ENCODE measurements around the gene HSDL2. TPM values are rescaled to one million over a fixed set of nuclear protein-coding genes. Genes with fewer than 3 reads are reported as not detected.
A peak's percentile ranks its signal among the peaks of the same experiment; 100 is the strongest.

HSDL2 gene
- total RNA-seq (2022) (24.4 and 27.3 TPM in 2 replicates), Bru-seq, nascent RNA (percentile 65 among the genes with signal in this experiment), BruChase-seq, experiment 1, labeled RNA remaining after a 6-hour chase (percentile 62 among the genes with signal in this experiment), BruChase-seq, experiment 2, labeled RNA remaining after a 2-hour chase (percentile 53 among the genes with signal in this experiment)
- long read RNA-seq, transcript HSDL2-202 (11 exons, 3,350 nt), result major isoform, 31 of 36 reads
- long read RNA-seq, partial matches to known transcripts, result 2 of 36 reads
- long read RNA-seq, other reads (novel, unspliced or antisense), result 3 of 36 reads

- no peak for DNase-seq
- intact Hi-C loops (cut with micrococcal nuclease; ENCODE audit: unreplicated experiment), result no loop called here
- Mint-ChIP-seq H3K27me3 (ENCODE audit: unreplicated experiment) (no peaks in the 10 kb centered on the region), H3K4me1 (ENCODE audit: low read depth, unreplicated experiment) (peaks cover 20% of the 10 kb centered on the region), H3K27ac (ENCODE audit: unreplicated experiment) (peak within 1 kb of the TSS; percentile 89), H3K36me3 (ENCODE audit: insufficient read depth, unreplicated experiment) (peaks cover 30% of the 10 kb centered on the region), H3K9me3 (ENCODE audit: low read depth, unreplicated experiment) (no peaks in the 10 kb centered on the region), H3K4me3 (ENCODE audit: low read depth, unreplicated experiment) (peak within 1 kb of the TSS; percentile 94)
- TSS peak; percentile 43 for BruUV-seq (replicated peaks)
- CTCF ChIA-PET, result interaction anchor here (0.7 to 1.1 kb wide), 3 partner anchors 20 to 1930 kb away, joined by 3 to 4 read pairs (median 4); partner anchors contain the start of gene INIP
- no peak for TF ChIP-seq CTCF (IDR thresholded peaks at IDR 0.05; ENCODE audit: unreplicated experiment)
These were observed at the start of gene HSDL2 for GRCh38 chr9:112380102-112380824. Gene HSDL2 (plus strand): TSS chr9:112380108. CDS start chr9:112380164, 56 bp downstream.

- H3K27me3 Mint-ChIP-seq (ENCODE audit: unreplicated experiment), result no peaks in the 10 kb centered on the region
- H3K4me3 Mint-ChIP-seq (ENCODE audit: low read depth, unreplicated experiment), result peak overlapping the region; percentile 80
- H3K27ac Mint-ChIP-seq (ENCODE audit: unreplicated experiment), result peak overlapping the region; percentile 42
- no TSS peak for BruUV-seq (replicated peaks)
- CTCF ChIA-PET, result interaction anchor here (2.0 kb wide), 1 partner anchor 166 kb away, joined by 6 read pairs; no protein-coding TSS in a partner anchor
- peaks cover 36% of the 10 kb centered on the region for H3K36me3 Mint-ChIP-seq (ENCODE audit: insufficient read depth, unreplicated experiment)
- no peak for TF ChIP-seq CTCF (IDR thresholded peaks at IDR 0.05; ENCODE audit: unreplicated experiment)
- peaks cover 15% of the 10 kb centered on the region for H3K4me1 Mint-ChIP-seq (ENCODE audit: low read depth, unreplicated experiment)
- intact Hi-C loops (cut with micrococcal nuclease; ENCODE audit: unreplicated experiment), result loop anchor here (5.0 kb wide), 2 partner anchors 74 to 219 kb away; no protein-coding TSS in a partner anchor
- H3K9me3 Mint-ChIP-seq (ENCODE audit: low read depth, unreplicated experiment), result no peaks in the 10 kb centered on the region
- DNase-seq, result no peak
These were observed 48.3 kb upstream of the HSDL2 start for GRCh38 chr9:112331674-112331952.

GRCh38 chr9:112332214-112332613, 47.7 kb upstream of the HSDL2 start:
- no peaks in the 10 kb centered on the region for H3K9me3 Mint-ChIP-seq (ENCODE audit: low read depth, unreplicated experiment)

GRCh38 chr9:112332674-112332976, 47.3 kb upstream of the HSDL2 start:
- H3K4me3 Mint-ChIP-seq (ENCODE audit: low read depth, unreplicated experiment), result peak overlapping the region; percentile 80
- H3K36me3 Mint-ChIP-seq (ENCODE audit: insufficient read depth, unreplicated experiment), result peaks cover 36% of the 10 kb centered on the region
- H3K4me1 Mint-ChIP-seq (ENCODE audit: low read depth, unreplicated experiment), result peaks cover 16% of the 10 kb centered on the region
- H3K27ac Mint-ChIP-seq (ENCODE audit: unreplicated experiment), result peak overlapping the region; percentile 42
- DNase-seq, result no peak
- intact Hi-C loops (cut with micrococcal nuclease; ENCODE audit: unreplicated experiment), result loop anchor here (2.0 to 5.0 kb wide), 3 partner anchors 75 to 220 kb away; no protein-coding TSS in a partner anchor
- no peaks in the 10 kb centered on the region for H3K9me3 Mint-ChIP-seq (ENCODE audit: low read depth, unreplicated experiment)
- no peaks in the 10 kb centered on the region for H3K27me3 Mint-ChIP-seq (ENCODE audit: unreplicated experiment)
- TF ChIP-seq CTCF (IDR thresholded peaks at IDR 0.05; ENCODE audit: unreplicated experiment), result no peak
- CTCF ChIA-PET, result interaction anchor here (0.9 to 2.0 kb wide), 2 partner anchors 61 to 167 kb away, joined by 4 to 6 read pairs; no protein-coding TSS in a partner anchor
- BruUV-seq (replicated peaks), result no TSS peak

More at GRCh38 chr9:112332214-112332613, 47.7 kb upstream of the HSDL2 start:
- Mint-ChIP-seq H3K27me3 (ENCODE audit: unreplicated experiment) (no peaks in the 10 kb centered on the region), H3K27ac (ENCODE audit: unreplicated experiment) (peak overlapping the region; percentile 42), H3K4me3 (ENCODE audit: low read depth, unreplicated experiment) (peak overlapping the region; percentile 80), H3K4me1 (ENCODE audit: low read depth, unreplicated experiment) (peaks cover 15% of the 10 kb centered on the region), H3K36me3 (ENCODE audit: insufficient read depth, unreplicated experiment) (peaks cover 36% of the 10 kb centered on the region)
- CTCF ChIA-PET, result interaction anchor here (2.0 kb wide), 1 partner anchor 166 kb away, joined by 6 read pairs; no protein-coding TSS in a partner anchor
- intact Hi-C loops (cut with micrococcal nuclease; ENCODE audit: unreplicated experiment), result loop anchor here (2.0 to 5.0 kb wide), 3 partner anchors 75 to 220 kb away; no protein-coding TSS in a partner anchor
- DNase-seq, result no peak
- no TSS peak for BruUV-seq (replicated peaks)
- no peak for TF ChIP-seq CTCF (IDR thresholded peaks at IDR 0.05; ENCODE audit: unreplicated experiment)
